Eye (tissue), 1 donor: Measurements from ENCODE around the gene GOPC.
A peak's percentile ranks its signal among the peaks of the same experiment; 100 is the strongest.
"Not testable (repeated sequence)": the region's sequence is repeated elsewhere in the genome, so short reads cannot be mapped to it uniquely, and the experiment has no call there.

Experiments used
- DNase-seq: peaks from one replicate; pipeline ENCODE4 v3.0.0-alpha.2; 2015

Gene GOPC

GRCh38 chr6:117602151-117602898 lies at the start of gene GOPC:
Gene GOPC (minus strand): TSS chr6:117602511. CDS start chr6:117602288, 223 bp downstream.
- peak; percentile 99 for DNase-seq

- DNase-seq, result not testable (repeated sequence)
Observed at GRCh38 chr6:117651984-117652383, 49.7 kb upstream of the GOPC start.

GRCh38 chr6:117642976-117643375 lies 40.7 kb upstream of the GOPC start:
- DNase-seq, result no peak

- DNase-seq, result no peak
Observed at GRCh38 chr6:117637770-117638169, 35.5 kb upstream of the GOPC start.

- DNase-seq, result no peak
Observed at GRCh38 chr6:117629119-117629660, 26.9 kb upstream of the GOPC start.

- DNase-seq, result no peak
Observed at GRCh38 chr6:117627533-117627932, 25.2 kb upstream of the GOPC start.

- no peak for DNase-seq
Observed at GRCh38 chr6:117624869-117625481, 22.7 kb upstream of the GOPC start.

GRCh38 chr6:117619178-117619577 lies 16.9 kb upstream of the GOPC start:
- no peak for DNase-seq

- no peak for DNase-seq
Observed at GRCh38 chr6:117617210-117618035, 15.1 kb upstream of the GOPC start.

GRCh38 chr6:117616391-117617209 lies 14.3 kb upstream of the GOPC start:
- DNase-seq, result no peak

GRCh38 chr6:117615750-117616390 lies 13.6 kb upstream of the GOPC start:
- DNase-seq, result no peak

- DNase-seq, result peak; percentile 6
Observed at GRCh38 chr6:117613920-117614560, 11.7 kb upstream of the GOPC start.

GRCh38 chr6:117607511-117607910 lies 5.2 kb upstream of the GOPC start:
- no peak for DNase-seq

- peak; percentile 80 for DNase-seq
Observed at GRCh38 chr6:117605169-117605826, 3.0 kb upstream of the GOPC start.

- no peak for DNase-seq
Observed at GRCh38 chr6:117603821-117604220, 1.5 kb upstream of the GOPC start.

- DNase-seq, result no peak
Observed at GRCh38 chr6:117602899-117603588, 733 bp upstream of the GOPC start.

- no peak for DNase-seq
Observed at GRCh38 chr6:117601811-117602150, 530 bp downstream of the GOPC start.

- peak; percentile 7 for DNase-seq
Observed at GRCh38 chr6:117600008-117600743, 2.1 kb downstream of the GOPC start.

GRCh38 chr6:117597755-117598154 lies 4.6 kb downstream of the GOPC start:
- DNase-seq, result no peak
